SK-N-MC (cell line): ENCODE data around the gene XPOT.
"Not testable (repeated sequence)": the region's sequence is repeated elsewhere in the genome, so short reads cannot be mapped to it uniquely, and the experiment has no call there.

Source experiments
- DNase-seq: peaks from one replicate; pipeline ENCODE4 v3.0.0-alpha.2; 2011; ENCODE audit warnings: low read depth, low spot score
- H3K27ac ChIP-seq: fragments of 200-600 bp; sonication (generic); 2 replicates; pipeline ENCODE4 v1.5.1; 2016; ENCODE audit warnings: mixed run types
- H3K36me3 ChIP-seq: fragments of 200-600 bp; sonication (generic); 2 replicates; pipeline ENCODE4 v1.6.1; 2017; ENCODE audit warnings: antibody characterized with exemption, low read length, mixed read lengths; ENCODE audit not compliant: insufficient read depth
- H3K4me3 ChIP-seq: fragments of 200-600 bp; sonication (generic); 2 replicates; pipeline ENCODE4 v1.5.1; 2016
- H3K9ac ChIP-seq: fragments of 200-600 bp; sonication (generic); 2 replicates; pipeline ENCODE4 v1.8.0; 2017; ENCODE audit warnings: mixed run types, mixed read lengths; ENCODE audit not compliant: insufficient read length
- H3K9me3 ChIP-seq: fragments of 200-600 bp; sonication (generic); 2 replicates; pipeline ENCODE4 v1.6.1; 2017; ENCODE audit warnings: low read depth, mild to moderate bottlenecking, antibody characterized with exemption, low read length, moderate library complexity, mixed read lengths
- EZH2 ChIP-seq: fragments of 200-600 bp; sonication (generic); IDR thresholded peaks from one replicate; pipeline ENCODE4 v1.6.1; 2017; ENCODE audit warnings: antibody characterized with exemption
- FOXP2 ChIP-seq: optimal IDR thresholded peaks from 2 replicates; pipeline ENCODE3; 2011; ENCODE audit warnings: mild to moderate bottlenecking, moderate library complexity; ENCODE audit not compliant: insufficient read depth; ENCODE audit errors: extremely low read length, control extremely low read depth
- POLR2AphosphoS5 ChIP-seq: IDR thresholded peaks from 2 replicates; pipeline ENCODE4 v1.6.1; 2012; ENCODE audit warnings: mild to moderate bottlenecking, low read depth, low read length, borderline replicate concordance

The XPOT gene, protein sequence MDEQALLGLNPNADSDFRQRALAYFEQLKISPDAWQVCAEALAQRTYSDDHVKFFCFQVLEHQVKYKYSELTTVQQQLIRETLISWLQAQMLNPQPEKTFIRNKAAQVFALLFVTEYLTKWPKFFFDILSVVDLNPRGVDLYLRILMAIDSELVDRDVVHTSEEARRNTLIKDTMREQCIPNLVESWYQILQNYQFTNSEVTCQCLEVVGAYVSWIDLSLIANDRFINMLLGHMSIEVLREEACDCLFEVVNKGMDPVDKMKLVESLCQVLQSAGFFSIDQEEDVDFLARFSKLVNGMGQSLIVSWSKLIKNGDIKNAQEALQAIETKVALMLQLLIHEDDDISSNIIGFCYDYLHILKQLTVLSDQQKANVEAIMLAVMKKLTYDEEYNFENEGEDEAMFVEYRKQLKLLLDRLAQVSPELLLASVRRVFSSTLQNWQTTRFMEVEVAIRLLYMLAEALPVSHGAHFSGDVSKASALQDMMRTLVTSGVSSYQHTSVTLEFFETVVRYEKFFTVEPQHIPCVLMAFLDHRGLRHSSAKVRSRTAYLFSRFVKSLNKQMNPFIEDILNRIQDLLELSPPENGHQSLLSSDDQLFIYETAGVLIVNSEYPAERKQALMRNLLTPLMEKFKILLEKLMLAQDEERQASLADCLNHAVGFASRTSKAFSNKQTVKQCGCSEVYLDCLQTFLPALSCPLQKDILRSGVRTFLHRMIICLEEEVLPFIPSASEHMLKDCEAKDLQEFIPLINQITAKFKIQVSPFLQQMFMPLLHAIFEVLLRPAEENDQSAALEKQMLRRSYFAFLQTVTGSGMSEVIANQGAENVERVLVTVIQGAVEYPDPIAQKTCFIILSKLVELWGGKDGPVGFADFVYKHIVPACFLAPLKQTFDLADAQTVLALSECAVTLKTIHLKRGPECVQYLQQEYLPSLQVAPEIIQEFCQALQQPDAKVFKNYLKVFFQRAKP

GRCh38 chr12:64403707-64404469 is at the start of gene XPOT:
TSS of gene XPOT (plus strand) at chr12:64404392. CDS start at chr12:64410036, 5,644 bp downstream.
- TF ChIP-seq EZH2: no peak
- peak; percentile 95 for TF ChIP-seq POLR2AphosphoS5
- peak; percentile 75 for TF ChIP-seq FOXP2
- DNase-seq: peak; percentile 76
- Histone ChIP-seq H3K36me3 (peaks cover 21% of the 10 kb centered on the region), H3K9ac (peak within 1 kb of the TSS; percentile 100), H3K4me3 (peak within 1 kb of the TSS; percentile 99), H3K27ac (peak within 1 kb of the TSS; percentile 99), H3K9me3 (no peaks in the 10 kb centered on the region)

GRCh38 chr12:64356209-64356608 is 48.0 kb upstream of the XPOT start:
- H3K27ac ChIP-seq, H3K4me3 ChIP-seq: not testable (repeated sequence)

GRCh38 chr12:64361173-64361572 is 43.0 kb upstream of the XPOT start:
- not testable (repeated sequence) for H3K4me3 ChIP-seq, H3K27ac ChIP-seq, H3K9ac ChIP-seq, DNase-seq, H3K9me3 ChIP-seq, H3K36me3 ChIP-seq

More at GRCh38 chr12:64356209-64356608, 48.0 kb upstream of the XPOT start:
- not testable (repeated sequence) for H3K9me3 ChIP-seq, H3K9ac ChIP-seq, DNase-seq, H3K36me3 ChIP-seq

- TF ChIP-seq FOXP2 (no peak), POLR2AphosphoS5 (no peak), EZH2 (no peak)
- H3K9me3 ChIP-seq: no peaks in the 10 kb centered on the region
- no peak overlapping the region for H3K9ac ChIP-seq
- H3K27ac ChIP-seq: no peak overlapping the region
- no peaks in the 10 kb centered on the region for H3K36me3 ChIP-seq
- no peak for DNase-seq
- H3K4me3 ChIP-seq: no peak overlapping the region
Observed at GRCh38 chr12:64362721-64363305, 41.4 kb upstream of the XPOT start.

DNA sequence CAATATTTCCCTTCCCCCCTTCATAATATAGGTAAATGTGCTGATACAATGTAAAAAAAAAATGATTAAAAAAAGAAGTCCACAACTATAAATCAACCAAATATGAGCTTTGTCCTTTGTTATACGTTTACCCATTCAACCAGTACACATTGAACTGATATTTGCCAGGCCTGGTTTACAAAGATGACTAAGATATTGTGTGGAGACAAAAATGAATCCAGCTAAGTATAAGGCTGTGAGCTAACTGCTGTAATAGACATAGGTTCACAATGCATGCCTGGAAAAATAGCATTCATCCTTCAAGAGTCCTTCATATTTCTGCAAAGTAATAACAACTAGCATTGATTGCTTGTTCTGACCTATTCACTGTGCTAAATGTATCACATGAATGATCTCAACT is 20.5 kb upstream of the XPOT start:
- Histone ChIP-seq H3K27ac (no peak overlapping the region), H3K4me3 (no peak overlapping the region), H3K9me3 (no peaks in the 10 kb centered on the region), H3K9ac (no peak overlapping the region), H3K36me3 (no peaks in the 10 kb centered on the region)
- no peak for DNase-seq
- no peak for TF ChIP-seq POLR2AphosphoS5
- TF ChIP-seq FOXP2: no peak
- TF ChIP-seq EZH2: no peak

GRCh38 chr12:64385019-64385418 is 19.2 kb upstream of the XPOT start:
- H3K27ac ChIP-seq: no peak overlapping the region
- TF ChIP-seq POLR2AphosphoS5 (no peak), EZH2 (no peak), FOXP2 (no peak)
- no peaks in the 10 kb centered on the region for H3K36me3 ChIP-seq
- no peak for DNase-seq
- no peak overlapping the region for H3K9ac ChIP-seq
- no peaks in the 10 kb centered on the region for H3K9me3 ChIP-seq
- H3K4me3 ChIP-seq: no peak overlapping the region

DNA sequence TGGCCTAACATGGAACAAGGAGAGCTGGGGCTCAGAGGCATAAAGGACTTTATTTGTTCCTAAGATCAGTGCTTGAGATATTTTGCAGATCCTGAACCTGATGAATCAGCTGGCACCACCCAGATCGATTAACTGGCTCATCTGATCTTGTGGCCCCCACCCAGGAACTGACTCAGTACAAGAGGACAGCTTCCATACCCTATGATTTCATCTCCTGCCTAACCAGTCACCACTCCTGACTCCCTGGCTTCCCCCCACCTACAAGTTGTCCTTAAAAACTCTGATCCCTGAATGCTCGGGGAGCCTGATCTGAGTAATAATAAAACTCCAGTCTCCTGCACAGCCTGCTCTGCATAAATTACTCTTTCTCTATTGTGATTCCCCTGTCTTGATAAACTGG is 18.7 kb upstream of the XPOT start:
- DNase-seq: no peak
- no peak for TF ChIP-seq POLR2AphosphoS5
- TF ChIP-seq EZH2: no peak
- no peak for TF ChIP-seq FOXP2
- H3K4me3 ChIP-seq: no peak overlapping the region
- no peak overlapping the region for H3K27ac ChIP-seq
- H3K9me3 ChIP-seq: no peaks in the 10 kb centered on the region
- no peaks in the 10 kb centered on the region for H3K36me3 ChIP-seq
- no peak overlapping the region for H3K9ac ChIP-seq
